Uterus (tissue), 4 donors: Measurements from ENCODE around the gene PANX2. TPM values are rescaled to one million over a fixed set of nuclear protein-coding genes. Genes with fewer than 3 reads are reported as not detected.

ENCODE experiments used
- DNase-seq, 2 donors: peaks; one replicate each; pipeline ENCODE4 v3.0.0-alpha.2; 2019 to 2020
- H3K27ac ChIP-seq, 2 donors: fragments of 200-600 bp; sonication (generic); 1 replicate in 1 of 2; 2 replicates in 1 of 2; pipeline ENCODE4 v1.5.1; 2016 to 2018
- H3K27me3 ChIP-seq, 2 donors: fragments of 200-600 bp; sonication (generic); one replicate each; pipeline ENCODE4 v1.5.1; 2018 to 2019; ENCODE audit warnings: control low read depth in 1 of 2
- H3K36me3 ChIP-seq, 2 donors: fragments of 200-600 bp; sonication (generic); one replicate each; pipeline ENCODE4 v1.5.1; 2019; ENCODE audit warnings: control low read depth in 1 of 2
- H3K4me1 ChIP-seq, 2 donors: fragments of 200-600 bp; sonication (generic); one replicate each; pipeline ENCODE4 v1.5.1; 2018 to 2019; ENCODE audit warnings: control low read depth in 1 of 2
- H3K4me3 ChIP-seq, 2 donors: fragments of 200-600 bp; sonication (generic); 1 replicate in 1 of 2; 2 replicates in 1 of 2; pipeline ENCODE4 v1.5.1; 2018 to 2019; ENCODE audit warnings: mild to moderate bottlenecking in 1 of 2
- H3K9me3 ChIP-seq, 2 donors: fragments of 200-600 bp; sonication (generic); one replicate each; pipeline ENCODE4 v1.5.1; 2019; ENCODE audit warnings: control low read depth in 1 of 2
- POLR2A ChIP-seq, 2 donors: fragments of 450-650 bp; IDR thresholded peaks; one replicate each; pipeline ENCODE4 v1.6.1; 2016; ENCODE audit warnings: antibody characterized with exemption in 2 of 2, mild to moderate bottlenecking in 1 of 2, moderate library complexity in 1 of 2
- intact Hi-C: fragments of 100-400 bp; cut with DNase I; formaldehyde crosslinking; loops from one replicate; pipeline ENCODE4 v1.15.1; 2023; ENCODE audit warnings: low total_unique reads
- total RNA-seq, 4 donors: library from RNA; depleted of rRNA in 3 of 4; stranded (reverse); fragments of >200 nt in 3 of 4; gene quantifications; one replicate each; pipeline versions ENCODE4 v1.1.0 to v1.2.4, GENCODE V29; 2014 to 2023
- TF ChIP-seq, protein P1 (sequence below), 4 experiments: fragments of 200-600 bp in 2 of 4; fragments of 450-650 bp in 2 of 4; sonication (generic) in 2 of 4; IDR thresholded peaks; one replicate each; pipeline ENCODE4 v1.5.1; 2016 to 2019; ENCODE audit warnings: antibody characterized with exemption in 4 of 4, mild to moderate bottlenecking in 2 of 4, moderate library complexity in 1 of 4
- donor health status: DM: yes; HTN: yes; CAD: no.

The PANX2 gene
- total RNA-seq, 4 donors from 2014 or later, result 0.35 to 0.43 TPM; not detected in 2

DNA sequence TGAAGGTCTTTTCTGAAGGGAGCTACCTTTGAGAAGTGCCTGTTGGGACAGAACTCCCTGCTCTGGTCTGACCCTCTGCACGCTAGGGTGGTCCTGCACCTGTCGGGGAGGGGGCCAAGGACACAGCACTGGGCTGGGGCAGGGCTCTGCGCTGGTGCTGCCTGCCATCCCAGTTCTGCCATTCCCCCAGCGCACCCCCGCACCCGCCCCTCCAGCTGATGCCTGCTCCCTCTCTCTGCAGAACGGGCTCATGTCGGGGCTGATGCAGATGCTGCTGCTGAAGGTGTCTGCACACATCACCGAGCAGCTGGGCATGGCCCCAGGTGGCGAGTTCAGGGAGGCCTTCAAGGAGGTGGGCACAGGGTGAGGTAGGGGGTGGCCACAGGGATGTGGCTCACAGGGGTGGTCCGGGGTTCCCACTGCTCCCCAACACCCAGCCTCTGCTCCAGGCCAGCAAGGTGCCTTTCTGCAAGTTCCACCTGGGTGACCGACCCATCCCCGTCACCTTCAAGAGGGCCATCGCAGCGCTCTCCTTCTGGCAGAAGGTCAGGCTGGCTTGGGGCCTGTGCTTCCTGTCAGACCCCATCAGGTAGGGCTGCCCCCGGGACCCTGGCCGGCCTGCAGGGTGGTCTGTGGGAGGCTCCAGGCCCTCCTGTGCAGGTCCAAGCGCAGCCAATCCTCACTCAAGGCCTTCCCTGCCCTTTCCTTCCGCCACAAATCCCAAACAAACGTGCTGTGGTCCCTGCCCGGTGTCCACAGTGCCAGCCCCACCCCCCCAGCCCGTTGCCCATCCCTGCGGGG, 26.7 kb downstream of the PANX2 start:
- intact Hi-C loops, result no loop called here
- Histone ChIP-seq H3K9me3 (no peaks in the 10 kb centered on the region), H3K27ac (no peak overlapping the region), H3K4me1 (no peaks in the 10 kb centered on the region), H3K4me3 (no peak overlapping the region), H3K27me3 (no peaks in the 10 kb centered on the region), H3K36me3 (no peaks in the 10 kb centered on the region)
- no peak for TF ChIP-seq POLR2A (IDR thresholded peaks at IDR 0.05)
- TF ChIP-seq, protein P1, sequence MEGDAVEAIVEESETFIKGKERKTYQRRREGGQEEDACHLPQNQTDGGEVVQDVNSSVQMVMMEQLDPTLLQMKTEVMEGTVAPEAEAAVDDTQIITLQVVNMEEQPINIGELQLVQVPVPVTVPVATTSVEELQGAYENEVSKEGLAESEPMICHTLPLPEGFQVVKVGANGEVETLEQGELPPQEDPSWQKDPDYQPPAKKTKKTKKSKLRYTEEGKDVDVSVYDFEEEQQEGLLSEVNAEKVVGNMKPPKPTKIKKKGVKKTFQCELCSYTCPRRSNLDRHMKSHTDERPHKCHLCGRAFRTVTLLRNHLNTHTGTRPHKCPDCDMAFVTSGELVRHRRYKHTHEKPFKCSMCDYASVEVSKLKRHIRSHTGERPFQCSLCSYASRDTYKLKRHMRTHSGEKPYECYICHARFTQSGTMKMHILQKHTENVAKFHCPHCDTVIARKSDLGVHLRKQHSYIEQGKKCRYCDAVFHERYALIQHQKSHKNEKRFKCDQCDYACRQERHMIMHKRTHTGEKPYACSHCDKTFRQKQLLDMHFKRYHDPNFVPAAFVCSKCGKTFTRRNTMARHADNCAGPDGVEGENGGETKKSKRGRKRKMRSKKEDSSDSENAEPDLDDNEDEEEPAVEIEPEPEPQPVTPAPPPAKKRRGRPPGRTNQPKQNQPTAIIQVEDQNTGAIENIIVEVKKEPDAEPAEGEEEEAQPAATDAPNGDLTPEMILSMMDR (IDR thresholded peaks at IDR 0.05), result no peak
- DNase-seq, result no peak

DNA sequence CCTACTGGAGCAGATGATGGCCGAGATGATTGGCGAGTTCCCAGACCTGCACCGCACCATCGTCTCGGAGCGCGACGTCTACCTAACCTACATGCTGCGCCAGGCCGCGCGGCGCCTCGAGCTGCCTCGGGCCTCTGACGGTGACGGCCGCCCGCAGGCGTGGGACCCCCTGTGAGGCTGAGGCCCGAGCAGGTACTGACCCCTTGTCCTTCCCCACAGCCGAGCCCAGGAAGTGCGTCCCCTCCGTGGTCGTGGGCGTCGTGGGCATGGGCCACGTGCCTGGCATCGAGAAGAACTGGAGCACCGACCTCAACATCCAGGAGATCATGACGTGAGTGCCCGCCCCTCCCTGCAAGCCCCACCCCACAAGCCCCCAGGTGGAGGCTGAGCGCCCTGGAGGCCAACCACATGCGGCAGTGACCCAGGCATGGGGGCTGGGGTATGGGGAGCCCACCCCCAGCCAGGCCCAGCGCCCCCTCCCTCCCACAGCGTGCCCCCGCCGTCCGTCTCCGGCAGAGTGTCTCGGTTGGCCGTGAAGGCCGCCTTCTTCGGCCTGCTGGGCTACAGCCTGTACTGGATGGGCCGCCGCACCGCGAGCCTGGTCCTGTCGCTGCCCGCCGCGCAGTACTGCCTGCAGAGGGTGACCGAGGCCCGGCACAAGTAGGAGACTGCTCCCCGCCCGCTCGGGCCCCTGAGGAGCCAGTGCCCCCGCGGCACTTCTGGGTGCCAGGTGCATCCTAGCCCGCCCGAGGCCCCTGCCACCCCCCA, 27.5 kb downstream of the PANX2 start:
- Histone ChIP-seq H3K27me3 (no peaks in the 10 kb centered on the region), H3K9me3 (no peaks in the 10 kb centered on the region), H3K4me3 (no peak overlapping the region), H3K27ac (no peak overlapping the region), H3K36me3 (no peaks in the 10 kb centered on the region), H3K4me1 (no peaks in the 10 kb centered on the region)
- TF ChIP-seq, protein P1 (IDR thresholded peaks at IDR 0.05), result no peak
- TF ChIP-seq POLR2A (IDR thresholded peaks at IDR 0.05), result no peak
- no peak for DNase-seq
- intact Hi-C loops, result no loop called here

DNA sequence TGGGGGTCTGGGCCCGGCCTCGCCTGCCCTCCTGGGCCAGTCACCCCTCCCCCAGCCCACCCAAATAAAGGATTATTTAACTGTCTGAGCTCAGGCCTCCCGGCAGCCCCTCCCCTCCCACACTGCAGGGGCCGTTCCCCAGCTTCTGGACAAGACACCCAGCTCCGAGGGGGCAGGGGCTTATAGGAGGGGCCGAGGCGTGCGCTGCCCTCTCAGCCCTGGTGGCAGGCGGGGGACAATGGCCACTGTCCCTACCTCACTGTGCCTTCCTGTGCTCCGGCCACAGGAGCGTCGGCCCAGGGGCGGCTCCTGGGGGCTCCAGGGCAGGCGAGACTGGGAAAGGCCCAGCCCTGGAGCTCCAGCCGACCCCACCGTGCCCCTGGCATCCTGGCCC, 28.1 kb downstream of the PANX2 start:
- no peak for DNase-seq
- H3K4me3 ChIP-seq, result no peak overlapping the region
- H3K27ac ChIP-seq, result no peak overlapping the region
- H3K4me1 ChIP-seq, result no peaks in the 10 kb centered on the region
- H3K27me3 ChIP-seq, result no peaks in the 10 kb centered on the region
- H3K9me3 ChIP-seq, result no peaks in the 10 kb centered on the region
- TF ChIP-seq, protein P1 (IDR thresholded peaks at IDR 0.05), result no peak
- TF ChIP-seq POLR2A (IDR thresholded peaks at IDR 0.05), result no peak
- H3K36me3 ChIP-seq, result no peaks in the 10 kb centered on the region
- intact Hi-C loops, result no loop called here

DNA sequence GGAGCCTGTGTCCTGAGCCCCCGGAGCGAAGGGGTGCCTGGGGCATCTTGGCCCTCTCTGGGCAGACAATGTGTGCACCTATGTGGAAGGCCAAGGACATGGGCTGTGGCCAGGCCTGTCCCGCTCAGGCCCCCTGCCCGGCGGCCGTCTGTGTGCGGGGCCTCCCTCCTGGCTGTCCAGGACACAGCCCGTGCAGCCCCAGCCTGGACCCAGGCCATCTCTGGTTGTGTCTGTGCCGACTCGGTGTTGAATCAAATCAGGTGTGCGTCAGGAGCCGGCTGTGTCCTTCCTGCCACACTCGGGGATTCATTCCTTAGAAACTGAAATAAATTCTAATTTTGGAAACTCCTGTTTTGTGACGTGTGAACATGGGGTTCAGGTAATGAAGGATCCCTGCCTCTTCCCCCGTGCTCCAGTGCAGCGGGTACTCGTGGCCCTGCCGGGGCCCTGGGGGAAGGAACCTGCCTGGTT, 28.8 kb downstream of the PANX2 start:
- no peaks in the 10 kb centered on the region for H3K27me3 ChIP-seq
- TF ChIP-seq POLR2A (IDR thresholded peaks at IDR 0.05), result no peak
- TF ChIP-seq, protein P1 (IDR thresholded peaks at IDR 0.05), result no peak
- no peak overlapping the region for H3K27ac ChIP-seq
- H3K36me3 ChIP-seq, result no peaks in the 10 kb centered on the region
- intact Hi-C loops, result no loop called here
- H3K4me1 ChIP-seq, result no peaks in the 10 kb centered on the region
- no peak for DNase-seq
- H3K4me3 ChIP-seq, result no peak overlapping the region
- no peaks in the 10 kb centered on the region for H3K9me3 ChIP-seq
